Stimulated activated CD8-positive, alpha-beta memory T cell treated with anti-CD3 and anti-CD28 coated beads, Interleukin-4, amount 100 ng/mL, for 48 hours (primary cell): ENCODE results near the gene FMN2.

Experiments used
- DNase-seq: peaks from one replicate; pipeline ENCODE4 v3.0.0-alpha.2; 2020

The FMN2 gene

GRCh38 chr1:240201931-240202330, 110.2 kb downstream of the FMN2 start:
- DNase-seq, result no peak

- no peak for DNase-seq
Observed at GRCh38 chr1:240207073-240207709, 115.5 kb downstream of the FMN2 start.

- DNase-seq, result no peak
Observed at GRCh38 chr1:240210026-240210425, 118.3 kb downstream of the FMN2 start.

- no peak for DNase-seq
Observed at GRCh38 chr1:240212556-240212955, 120.9 kb downstream of the FMN2 start.

- no peak for DNase-seq
Observed at GRCh38 chr1:240217403-240217802, 125.7 kb downstream of the FMN2 start.

GRCh38 chr1:240219104-240219503, 127.4 kb downstream of the FMN2 start:
- no peak for DNase-seq

- no peak for DNase-seq
Observed at GRCh38 chr1:240226102-240226501, 134.4 kb downstream of the FMN2 start.

GRCh38 chr1:240230816-240231215, 139.1 kb downstream of the FMN2 start:
- DNase-seq, result no peak

- DNase-seq, result no peak
Observed at GRCh38 chr1:240232530-240232929, 140.8 kb downstream of the FMN2 start.

GRCh38 chr1:240234485-240235210, 143.0 kb downstream of the FMN2 start:
- DNase-seq, result no peak

GRCh38 chr1:240235521-240236288, 144.0 kb downstream of the FMN2 start:
- no peak for DNase-seq

GRCh38 chr1:240237305-240237721, 145.6 kb downstream of the FMN2 start:
- no peak for DNase-seq

GRCh38 chr1:240239309-240239708, 147.6 kb downstream of the FMN2 start:
- DNase-seq, result no peak

- no peak for DNase-seq
Observed at GRCh38 chr1:240241278-240241677, 149.6 kb downstream of the FMN2 start.

- DNase-seq, result no peak
Observed at GRCh38 chr1:240242601-240243144, 151.0 kb downstream of the FMN2 start.

GRCh38 chr1:240244968-240245628, 153.4 kb downstream of the FMN2 start:
- no peak for DNase-seq

GRCh38 chr1:240245629-240246020, 153.9 kb downstream of the FMN2 start:
- DNase-seq, result no peak

GRCh38 chr1:240247899-240248298, 156.2 kb downstream of the FMN2 start:
- DNase-seq, result no peak

- DNase-seq, result no peak
Observed at GRCh38 chr1:240254006-240254405, 162.3 kb downstream of the FMN2 start.

GRCh38 chr1:240254778-240255291, 163.2 kb downstream of the FMN2 start:
- no peak for DNase-seq

GRCh38 chr1:240255922-240256321, 164.2 kb downstream of the FMN2 start:
- no peak for DNase-seq

- no peak for DNase-seq
Observed at GRCh38 chr1:240256836-240257503, 165.3 kb downstream of the FMN2 start.
